Aorta (tissue), 5 donors: ENCODE results near the gene MBD3L2. TPM values are rescaled to one million over a fixed set of nuclear protein-coding genes. Genes with fewer than 3 reads are reported as not detected.
"Not testable (repeated sequence)": the region's sequence is repeated elsewhere in the genome, so short reads cannot be mapped to it uniquely, and the experiment has no call there.

ENCODE experiments used
- ATAC-seq: fragments of 200-7000 bp; cut with Tn5 transposase; one replicate; pipeline ENCODE4 v1.9.1; 2022; ENCODE audit warnings: moderate library complexity; ENCODE audit not compliant: low FRiP score
- DNase-seq, 2 donors: peaks; one replicate each; pipeline ENCODE4 v3.0.0-alpha.2; 2020
- H3K27ac ChIP-seq, 2 donors: one replicate each; pipeline ENCODE4 v1.5.1; 2013; ENCODE audit warnings: low read length in 2 of 2, mild to moderate bottlenecking in 2 of 2, moderate library complexity in 2 of 2, control low read depth in 1 of 2, inconsistent platforms in 1 of 2, low read depth in 1 of 2
- H3K27me3 ChIP-seq, 2 donors: one replicate each; pipeline ENCODE4 v1.6.1; 2013; ENCODE audit warnings: control low read depth in 1 of 2, low read length in 1 of 2, mild to moderate bottlenecking in 1 of 2, moderate library complexity in 1 of 2; ENCODE audit not compliant: insufficient read depth in 2 of 2, control insufficient read depth in 1 of 2
- H3K36me3 ChIP-seq, 2 donors: one replicate each; pipeline ENCODE4 v1.6.1; 2013; ENCODE audit warnings: control low read depth in 1 of 2, low read length in 1 of 2, mild to moderate bottlenecking in 1 of 2; ENCODE audit not compliant: insufficient read depth in 2 of 2, control insufficient read depth in 1 of 2
- H3K4me1 ChIP-seq, 2 donors: one replicate each; pipeline ENCODE4 v1.6.1; 2013; ENCODE audit warnings: low read length in 2 of 2, control low read depth in 1 of 2, mild to moderate bottlenecking in 1 of 2, moderate library complexity in 1 of 2; ENCODE audit not compliant: insufficient read depth in 2 of 2, control insufficient read depth in 1 of 2
- H3K4me3 ChIP-seq, 2 donors: one replicate each; pipeline ENCODE4 v1.5.1; 2013; ENCODE audit warnings: low read length in 2 of 2, control low read depth in 1 of 2, mild to moderate bottlenecking in 1 of 2
- H3K9me3 ChIP-seq: one replicate; pipeline ENCODE4 v1.6.1; 2013; ENCODE audit warnings: mild to moderate bottlenecking, low read length; ENCODE audit not compliant: control insufficient read depth
- WGBS, 2 donors: extraction: QIAGEN DNeasy Blood & Tissue Kit; methylation state at CpG; one replicate each; pipeline ENCODE4 v1.1.7; 2013; 5-methylcytosine and 5-hydroxymethylcytosine counted together
- intact Hi-C, 2 donors: fragments of 100-400 bp; cut with DNase I; formaldehyde crosslinking; loops; one replicate each; pipeline versions ENCODE4 v1.14.2 to v1.15.0; 2022
- polyA plus RNA-seq, 2 donors: library from polyadenylated mRNA; stranded (reverse); fragments of 200-250 nt; gene quantifications; one replicate each; pipeline ENCODE4 v1.2.3, GENCODE V29; 2013
- total RNA-seq, 2 donors: library from RNA; stranded (reverse); fragmentation: NEBNext Ultra II Directional; extraction: Animal tissue kit (Norgen Biotek cat#: 25700); gene quantifications; one replicate each; pipeline ENCODE4 v1.2.1, GENCODE V29; 2021
- donor health status: healthy with polysubstance abuse.
- donor health status: Bipolar disorder and iron deficiency.
- donor health status: DM: no; HTN: no; CAD: no.
- donor health status: DM: no; HTN: no; CAD: no.
- donor health status: DM: yes; HTN: yes; CAD: no.

The MBD3L2 gene
- total and polyA plus RNA-seq, 4 donors, result not detected

DNA sequence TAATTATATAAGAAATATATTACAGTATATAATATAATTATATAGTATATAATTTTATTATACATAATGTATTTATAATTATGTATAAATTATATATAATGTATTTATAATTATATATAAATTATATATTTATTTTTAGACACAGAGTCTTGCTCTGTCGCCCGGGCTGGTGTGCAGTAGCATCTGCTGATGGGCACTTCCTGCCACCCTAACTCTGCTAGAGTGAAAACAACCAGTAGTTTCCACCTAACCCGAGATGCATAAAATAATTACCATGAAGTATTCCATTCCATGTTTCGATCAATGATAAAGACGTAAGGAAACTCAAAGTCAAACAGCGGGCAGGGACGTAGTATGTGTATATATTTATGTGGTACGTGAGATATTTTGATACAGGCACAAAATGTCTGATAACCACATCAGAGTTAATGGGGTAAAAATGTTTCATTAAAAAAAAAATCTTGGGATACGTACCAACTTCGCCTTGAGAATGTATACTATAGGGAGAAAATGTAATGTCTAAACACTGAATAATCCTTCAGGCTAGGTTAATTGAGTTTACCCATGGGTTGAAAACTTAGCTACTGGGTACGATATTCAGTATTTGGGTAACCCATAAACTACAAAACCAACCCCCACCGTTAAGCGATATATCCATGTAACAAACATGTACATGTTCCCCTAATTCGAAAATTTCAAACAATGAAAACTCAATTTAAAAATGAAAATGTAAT lies 5.7 kb downstream of the MBD3L2 start:
- H3K36me3 ChIP-seq, H3K27ac ChIP-seq, H3K9me3 ChIP-seq, DNase-seq, ATAC-seq, H3K27me3 ChIP-seq, intact Hi-C loops, H3K4me1 ChIP-seq, H3K4me3 ChIP-seq: not testable (repeated sequence)
- 96% methylated on average over 8 to 12 of the region's 14 CpGs for WGBS, 2 donors

DNA sequence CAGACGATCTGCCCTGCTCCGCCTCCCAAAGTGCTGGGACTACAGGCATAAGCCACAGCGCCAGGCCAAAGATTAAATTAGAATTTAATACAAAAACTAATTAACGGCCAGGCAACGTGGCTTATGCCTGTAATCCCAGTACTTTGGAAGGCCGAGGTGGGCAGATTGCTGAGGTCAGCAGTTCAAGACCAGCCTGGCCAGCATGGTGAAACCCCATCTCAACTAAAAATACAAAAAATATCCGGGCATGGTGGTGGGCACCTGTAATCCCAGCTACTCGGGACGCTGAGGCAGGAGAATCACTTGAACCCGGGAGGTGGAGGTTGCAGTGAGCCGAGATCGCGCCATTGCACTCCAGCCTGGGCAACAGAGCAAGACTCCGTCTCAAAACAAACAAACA lies 6.6 kb downstream of the MBD3L2 start:
- ATAC-seq, intact Hi-C loops, DNase-seq, H3K4me1 ChIP-seq, H3K27ac ChIP-seq, H3K27me3 ChIP-seq, H3K4me3 ChIP-seq, H3K36me3 ChIP-seq, H3K9me3 ChIP-seq: not testable (repeated sequence)
- 89 to 92% methylated on average over 12 of the region's 14 CpGs for WGBS, 2 donors

DNA sequence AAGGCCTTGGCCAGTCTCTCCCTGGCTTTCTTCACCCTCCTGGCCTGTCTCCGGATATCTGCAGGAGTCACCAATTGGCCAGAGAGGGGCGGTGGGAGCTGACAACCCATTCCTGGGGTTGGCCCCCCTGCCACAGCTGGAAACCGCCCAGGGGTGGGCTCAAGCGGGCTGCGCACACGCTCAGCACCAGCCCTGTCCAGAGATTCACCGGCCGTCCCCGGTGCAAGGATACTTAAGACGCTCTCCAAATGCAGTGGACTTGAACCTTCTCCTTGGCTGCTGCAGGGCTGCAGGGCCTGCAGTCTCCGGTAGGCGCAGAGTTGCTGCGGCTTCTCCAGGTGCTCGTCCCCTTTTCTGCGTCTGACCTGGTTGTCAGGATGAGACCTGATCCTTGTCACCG lies 7.2 kb downstream of the MBD3L2 start:
- intact Hi-C loops, H3K9me3 ChIP-seq, DNase-seq, ATAC-seq, H3K27ac ChIP-seq, H3K4me1 ChIP-seq, H3K36me3 ChIP-seq, H3K27me3 ChIP-seq, H3K4me3 ChIP-seq: not testable (repeated sequence)
- 77 to 81% methylated on average over 8 of the region's 16 CpGs for WGBS, 2 donors

DNA sequence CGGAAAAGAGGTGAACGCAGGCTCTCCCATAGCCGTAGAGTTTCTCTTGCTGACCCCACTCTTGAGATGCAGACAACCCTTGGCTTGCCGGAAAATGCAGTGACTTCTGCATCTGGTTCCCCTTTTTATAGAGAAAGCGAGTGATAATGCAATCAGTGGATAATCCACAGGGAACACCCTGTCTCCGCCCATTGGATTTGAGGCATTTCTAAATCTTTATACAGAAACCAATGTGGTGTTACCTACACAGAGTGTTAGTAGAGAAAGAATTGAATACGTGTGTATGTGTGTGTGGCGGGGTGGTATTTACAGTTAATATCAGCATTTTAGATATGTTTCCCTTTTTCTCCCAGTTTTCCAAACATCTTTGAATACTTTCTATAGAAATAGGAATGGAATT lies 9.5 kb downstream of the MBD3L2 start, which contains the start of gene MBD3L3:
TSS of gene MBD3L3 (minus strand) at position 101 of the 400 bp plus-strand sequence. CDS start at position 30, 71 bp downstream.
- H3K36me3 ChIP-seq, H3K4me1 ChIP-seq, intact Hi-C loops, ATAC-seq, H3K27me3 ChIP-seq, H3K9me3 ChIP-seq, H3K4me3 ChIP-seq, H3K27ac ChIP-seq, DNase-seq: not testable (repeated sequence)
- no CpG with 5 or more reads among the region's 8 CpGs for WGBS, 2 donors

DNA sequence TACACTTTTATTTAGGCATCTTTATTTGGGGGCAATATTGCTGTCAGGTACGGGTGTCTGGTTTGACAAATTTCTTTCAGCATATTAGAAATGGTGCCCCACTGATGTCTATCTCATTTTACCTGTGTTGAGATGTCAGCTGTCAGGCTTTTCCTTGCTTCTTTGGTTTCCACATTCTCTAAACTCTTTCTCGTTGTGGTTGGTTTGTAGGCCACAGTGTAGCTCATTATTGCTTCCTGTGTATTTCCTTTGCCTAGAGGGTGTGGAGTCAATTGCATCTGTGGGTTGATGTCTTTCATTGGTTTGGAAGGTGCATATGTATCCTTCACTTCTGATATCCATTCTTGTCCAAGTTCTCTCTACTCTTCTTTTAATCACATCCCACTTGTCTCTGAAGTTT lies 10.9 kb downstream of the MBD3L2 start:
- H3K4me3 ChIP-seq, H3K4me1 ChIP-seq, H3K36me3 ChIP-seq, H3K27ac ChIP-seq, intact Hi-C loops, H3K9me3 ChIP-seq, H3K27me3 ChIP-seq, DNase-seq, ATAC-seq: not testable (repeated sequence)
- WGBS, 2 donors, result 70 to 76% methylated on average over 1 of the region's 2 CpGs

DNA sequence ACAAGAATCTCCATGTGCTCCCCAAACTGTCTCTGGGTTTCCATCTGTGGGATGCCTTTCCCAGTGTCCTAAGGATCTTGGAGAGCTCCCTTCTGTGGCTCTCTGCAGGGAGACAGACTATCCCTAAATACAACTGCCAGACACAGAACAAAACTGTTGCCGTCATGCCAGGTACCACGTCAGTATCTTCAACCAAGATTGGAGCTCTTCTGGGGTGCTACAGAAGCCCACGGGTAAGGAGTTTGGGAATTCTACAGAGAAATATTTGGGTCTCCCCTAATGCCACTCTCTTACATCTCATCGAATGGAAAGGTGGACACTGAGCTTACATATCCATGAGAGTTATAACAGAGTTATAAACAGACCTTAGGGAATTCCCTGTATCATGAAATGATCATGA lies 14.2 kb downstream of the MBD3L2 start:
- H3K9me3 ChIP-seq, result no peaks in the 10 kb centered on the region
- intact Hi-C loops, result no loop called here
- no peaks in the 10 kb centered on the region for H3K4me1 ChIP-seq
- no peaks in the 10 kb centered on the region for H3K36me3 ChIP-seq
- H3K27me3 ChIP-seq, result no peaks in the 10 kb centered on the region
- DNase-seq, result no peak
- no peak overlapping the region for H3K4me3 ChIP-seq
- no peak overlapping the region for H3K27ac ChIP-seq
- WGBS, 2 donors, result 79 to 80% methylated on average over 4 of the region's 4 CpGs
- no peak for ATAC-seq

DNA sequence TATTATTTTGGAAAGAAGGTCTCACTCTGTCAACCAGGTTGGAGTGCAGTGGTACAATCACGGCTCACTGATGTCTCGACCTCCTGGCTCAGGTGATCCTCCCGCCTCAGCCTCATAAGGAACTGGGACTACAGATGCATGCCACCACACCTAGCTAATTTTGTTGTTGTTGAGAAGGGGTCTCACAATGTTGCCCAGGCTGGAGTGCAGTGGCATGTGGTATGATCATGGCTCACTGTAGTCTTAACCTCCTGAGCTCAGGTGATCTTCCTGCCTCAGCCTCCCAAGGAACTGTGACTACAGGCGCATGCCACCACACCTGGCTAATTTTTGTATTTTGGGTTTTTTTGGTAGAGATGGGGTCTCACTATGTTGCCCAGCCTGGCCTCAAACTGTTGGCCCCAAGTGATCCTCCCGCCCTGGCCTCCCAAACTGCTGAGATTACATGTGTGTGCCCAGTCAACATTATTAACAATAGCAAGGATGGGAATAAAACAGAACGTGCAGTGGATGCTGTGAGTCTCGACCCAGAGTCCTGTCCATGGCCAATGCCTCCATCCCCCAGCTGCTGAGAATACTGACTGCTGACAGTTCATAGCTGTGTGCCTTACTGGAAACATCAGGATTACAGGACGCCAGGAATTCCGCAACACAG lies 14.8 kb downstream of the MBD3L2 start:
- no peaks in the 10 kb centered on the region for H3K4me1 ChIP-seq
- H3K27ac ChIP-seq, result no peak overlapping the region
- intact Hi-C loops, result no loop called here
- 89 to 90% methylated on average over 9 of the region's 9 CpGs for WGBS, 2 donors
- ATAC-seq (peak; percentile 11), DNase-seq (no peak)
- H3K36me3 ChIP-seq, result no peaks in the 10 kb centered on the region
- no peaks in the 10 kb centered on the region for H3K27me3 ChIP-seq
- no peaks in the 10 kb centered on the region for H3K9me3 ChIP-seq
- H3K4me3 ChIP-seq, result no peak overlapping the region

DNA sequence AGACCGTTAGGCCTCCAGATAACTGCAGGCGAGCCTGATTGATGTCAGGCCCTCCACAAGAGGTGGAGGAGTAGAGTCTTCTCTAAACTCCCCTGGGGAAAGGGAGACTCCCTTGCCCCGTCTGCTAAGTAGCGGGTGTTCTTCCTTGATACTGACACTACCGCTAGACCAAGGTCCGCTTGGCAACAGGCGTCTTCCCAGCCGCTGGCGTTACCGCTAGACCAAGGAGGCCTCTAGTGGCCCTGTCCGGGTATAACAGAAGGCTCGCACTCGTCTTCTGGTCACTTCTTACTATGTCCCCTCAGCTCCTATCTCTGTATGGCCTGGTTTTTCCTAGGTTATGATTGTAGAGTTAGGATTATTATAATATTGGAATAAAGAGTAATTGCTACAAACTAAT lies 18.0 kb downstream of the MBD3L2 start:
- intact Hi-C loops, H3K9me3 ChIP-seq, H3K4me1 ChIP-seq, H3K27ac ChIP-seq, ATAC-seq, H3K4me3 ChIP-seq, DNase-seq, H3K36me3 ChIP-seq, H3K27me3 ChIP-seq: not testable (repeated sequence)
- 43 to 47% methylated on average over 13 of the region's 13 CpGs for WGBS, 2 donors

DNA sequence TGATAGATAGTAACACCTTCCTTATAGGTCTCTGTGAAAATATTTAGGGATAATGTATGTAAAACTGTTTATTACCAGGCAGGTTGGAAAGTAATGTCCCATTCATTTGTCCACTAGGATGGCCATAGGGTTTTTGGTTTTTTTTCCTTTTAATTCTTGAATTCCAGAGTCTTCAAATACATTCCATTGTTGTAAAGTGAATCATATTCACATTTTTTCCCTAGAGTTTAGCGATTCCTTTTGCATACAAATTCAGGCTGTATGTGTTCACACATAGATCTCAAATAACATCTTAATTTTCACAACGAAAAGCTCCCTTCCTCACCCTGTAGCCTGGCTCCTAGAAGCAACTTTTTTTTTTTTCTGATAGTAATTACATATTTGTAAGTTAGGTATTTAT lies 18.6 kb downstream of the MBD3L2 start:
- Histone ChIP-seq H3K27me3 (no peaks in the 10 kb centered on the region), H3K4me1 (no peaks in the 10 kb centered on the region), H3K9me3 (no peaks in the 10 kb centered on the region), H3K27ac (no peak overlapping the region), H3K36me3 (peaks cover 0 to 1% of the 10 kb centered on the region in 2 donors), H3K4me3 (no peak overlapping the region)
- ATAC-seq, result no peak
- intact Hi-C loops, result no loop called here
- DNase-seq, result no peak
- WGBS, 2 donors, result 70 to 77% methylated on average over 2 of the region's 2 CpGs
